ENCODE data around the gene CCR3.

CCR3 gene

GRCh38 chr3:46208167-46208704 is 34.0 kb upstream of the CCR3 start, which contains the start of gene CCR1:
Gene CCR1 (minus strand): TSS chr3:46208313. CDS start chr3:46204313, 4,000 bp downstream.
- H3K9me2 ChIP-seq (replicated peaks; ENCODE audit: low read depth, low read length): no peaks in the 10 kb centered on the region
- no peak for TF ChIP-seq EZH2phosphoT487 (IDR thresholded peaks at IDR 0.05; ENCODE audit: borderline replicate concordance)
- TF ChIP-seq CTCF (conservative IDR thresholded peaks at IDR 0.05; ENCODE audit: low read length): peak; percentile 95
- no peaks in the 10 kb centered on the region for H3K27me3 ChIP-seq (ENCODE audit: insufficient read depth, low read length, poor library complexity, severe bottlenecking)
- H2AFZ ChIP-seq (ENCODE audit: low read length): peak within 1 kb of the TSS; percentile 89
- peak within 1 kb of the TSS; percentile 45 for H3K9ac ChIP-seq (ENCODE audit: low read depth, low read length, poor library complexity, severe bottlenecking)
- H3K4me2 ChIP-seq (ENCODE audit: low read depth, low read length, poor library complexity, severe bottlenecking): peak within 1 kb of the TSS; percentile 63
- peaks cover 6% of the 10 kb centered on the region; the same call in 1 of the 2 replicates for H3K79me2 ChIP-seq (ENCODE audit: insufficient read depth, low read length)
- H3K36me3 ChIP-seq (ENCODE audit: insufficient read depth, low read length): no peaks in the 10 kb centered on the region
- H3K4me3 ChIP-seq (ENCODE audit: low read length, poor library complexity, severe bottlenecking): peak within 1 kb of the TSS; percentile 59
- H3F3A ChIP-seq (ENCODE audit: low read depth): no peaks in the 10 kb centered on the region
- no peaks in the 10 kb centered on the region for H4K20me1 ChIP-seq (ENCODE audit: insufficient read depth, low read length, poor library complexity, severe bottlenecking)
- H3K4me1 ChIP-seq (ENCODE audit: insufficient read depth, low read length, poor library complexity, severe bottlenecking): peaks cover 37% of the 10 kb centered on the region
- H3K9me3 ChIP-seq (ENCODE audit: insufficient read depth, low read depth, low read length): no peaks in the 10 kb centered on the region

- peaks cover 45% of the 10 kb centered on the region for H3K4me1 ChIP-seq (ENCODE audit: insufficient read depth, low read length, poor library complexity, severe bottlenecking)
- no peaks in the 10 kb centered on the region for H3F3A ChIP-seq (ENCODE audit: low read depth)
- no peak overlapping the region for H3K9ac ChIP-seq (ENCODE audit: low read depth, low read length, poor library complexity, severe bottlenecking)
- peaks cover 6% of the 10 kb centered on the region; the same call in 1 of the 2 replicates for H3K79me2 ChIP-seq (ENCODE audit: insufficient read depth, low read length)
- no peak overlapping the region for H3K4me3 ChIP-seq (ENCODE audit: low read length, poor library complexity, severe bottlenecking)
- H4K20me1 ChIP-seq (ENCODE audit: insufficient read depth, low read length, poor library complexity, severe bottlenecking): no peaks in the 10 kb centered on the region
- H3K9me3 ChIP-seq (ENCODE audit: insufficient read depth, low read depth, low read length): no peaks in the 10 kb centered on the region
- 0 out of 2 replicates have a peak overlapping the region, but pooled peaks have one; percentile 89 for H2AFZ ChIP-seq (ENCODE audit: low read length)
- H3K36me3 ChIP-seq (ENCODE audit: insufficient read depth, low read length): no peaks in the 10 kb centered on the region
- no peak for TF ChIP-seq EZH2phosphoT487 (IDR thresholded peaks at IDR 0.05; ENCODE audit: borderline replicate concordance)
- TF ChIP-seq CTCF (conservative IDR thresholded peaks at IDR 0.05; ENCODE audit: low read length): no peak
- H3K9me2 ChIP-seq (replicated peaks; ENCODE audit: low read depth, low read length): no peaks in the 10 kb centered on the region
- no peak overlapping the region for H3K4me2 ChIP-seq (ENCODE audit: low read depth, low read length, poor library complexity, severe bottlenecking)
- H3K27me3 ChIP-seq (ENCODE audit: insufficient read depth, low read length, poor library complexity, severe bottlenecking): no peaks in the 10 kb centered on the region
Measured at GRCh38 chr3:46209053-46209452, 33.2 kb upstream of the CCR3 start.

- H4K20me1 ChIP-seq (ENCODE audit: insufficient read depth, low read length, poor library complexity, severe bottlenecking): no peaks in the 10 kb centered on the region
- no peak for TF ChIP-seq CTCF (conservative IDR thresholded peaks at IDR 0.05; ENCODE audit: low read length)
- no peak for TF ChIP-seq EZH2phosphoT487 (IDR thresholded peaks at IDR 0.05; ENCODE audit: borderline replicate concordance)
- no peak overlapping the region for H3K9ac ChIP-seq (ENCODE audit: low read depth, low read length, poor library complexity, severe bottlenecking)
- no peaks in the 10 kb centered on the region for H3K36me3 ChIP-seq (ENCODE audit: insufficient read depth, low read length)
- H2AFZ ChIP-seq (ENCODE audit: low read length): no peak overlapping the region
- no peak overlapping the region for H3K4me3 ChIP-seq (ENCODE audit: low read length, poor library complexity, severe bottlenecking)
- H3K4me1 ChIP-seq (ENCODE audit: insufficient read depth, low read length, poor library complexity, severe bottlenecking): peaks cover 54% of the 10 kb centered on the region
- no peak overlapping the region for H3K4me2 ChIP-seq (ENCODE audit: low read depth, low read length, poor library complexity, severe bottlenecking)
- no peaks in the 10 kb centered on the region for H3F3A ChIP-seq (ENCODE audit: low read depth)
- no peaks in the 10 kb centered on the region for H3K9me3 ChIP-seq (ENCODE audit: insufficient read depth, low read depth, low read length)
- H3K79me2 ChIP-seq (ENCODE audit: insufficient read depth, low read length): peaks cover 6% of the 10 kb centered on the region; the same call in 1 of the 2 replicates
- no peaks in the 10 kb centered on the region for H3K9me2 ChIP-seq (replicated peaks; ENCODE audit: low read depth, low read length)
- H3K27me3 ChIP-seq (ENCODE audit: insufficient read depth, low read length, poor library complexity, severe bottlenecking): no peaks in the 10 kb centered on the region
Measured at GRCh38 chr3:46209746-46210470, 32.4 kb upstream of the CCR3 start.
